H1 (cell line): ENCODE results near the gene SVEP1. TPM values are rescaled to one million over a fixed set of nuclear protein-coding genes. Genes with fewer than 3 reads are reported as not detected.

Experiments used
- CTCF ChIA-PET: fragments of 300-600 bp; sonication (Branson Sonifier 250); formaldehyde crosslinking; loops from one replicate; lab custom pipeline; 2021; ENCODE audit not compliant: partially characterized antibody; lab: Charles Lee
- POLR2A ChIA-PET: fragments of 300-600 bp; sonication (Branson Sonifier 250); formaldehyde crosslinking; loops from one replicate; lab custom pipeline; 2021; ENCODE audit warnings: inconsistent platforms; ENCODE audit not compliant: partially characterized antibody; lab: Charles Lee
- DNase-seq, 2 experiments: peaks; one replicate each; pipeline versions ENCODE4 v3.0.0 to v3.0.0-alpha.2; 2010 to 2022; ENCODE audit warnings: low spot score in 2 of 2, low read depth in 1 of 2, mixed read lengths in 1 of 2
- FAIRE-seq: peaks from 2 replicates; lab custom pipeline; 2011; peaks lifted over from hg19 to GRCh38; lab: Jason Lieb, UNC
- H2AFZ ChIP-seq: 2 replicates; pipeline ENCODE4 v1.8.1; 2012; ENCODE audit warnings: low read length, inconsistent platforms
- H2AK5ac ChIP-seq: 2 replicates; pipeline ENCODE4 v1.6.1; 2013; ENCODE audit warnings: low read depth, low read length
- H2BK120ac ChIP-seq: replicated peaks from 2 replicates; pipeline ENCODE3; 2013; ENCODE audit warnings: low read depth, low read length, inconsistent platforms
- H2BK12ac ChIP-seq: 2 replicates; pipeline ENCODE4 v1.6.1; 2013; ENCODE audit warnings: low read depth, low read length
- H2BK15ac ChIP-seq: 2 replicates; pipeline ENCODE4 v1.6.1; 2013; ENCODE audit warnings: low read length
- H2BK20ac ChIP-seq: 2 replicates; pipeline ENCODE4 v1.6.1; 2013; ENCODE audit warnings: low read length
- H2BK5ac ChIP-seq: 2 replicates; pipeline ENCODE4 v1.6.1; 2013; ENCODE audit warnings: low read depth, low read length
- H3K14ac ChIP-seq: 2 replicates; pipeline ENCODE4 v1.6.1; 2013; ENCODE audit warnings: inconsistent platforms; ENCODE audit not compliant: insufficient read length
- H3K18ac ChIP-seq: 2 replicates; pipeline ENCODE4 v1.6.1; 2013; ENCODE audit warnings: low read length; ENCODE audit errors: extremely low read depth
- H3K23ac ChIP-seq: 2 replicates; pipeline ENCODE4 v1.6.1; 2013; ENCODE audit warnings: inconsistent platforms; ENCODE audit not compliant: insufficient read length
- H3K23me2 ChIP-seq: 2 replicates; pipeline ENCODE4 v1.6.1; 2013; ENCODE audit warnings: low read depth, low read length
- H3K27ac ChIP-seq: 2 replicates; pipeline ENCODE4 v1.6.1; 2011; ENCODE audit warnings: low read depth, low read length, inconsistent platforms
- H3K27me3 ChIP-seq, 4 experiments: replicated peaks in 1 of 4; 1 replicate in 1 of 4; 2 replicates in 3 of 4; pipeline versions ENCODE4 v1.6.1 to v1.8.1; 2011 to 2013; ENCODE audit warnings: low read length in 3 of 4, mild to moderate bottlenecking in 3 of 4, inconsistent platforms in 2 of 4, mixed read lengths in 2 of 4, moderate library complexity in 1 of 4; ENCODE audit not compliant: control insufficient read depth in 3 of 4, insufficient read depth in 3 of 4; ENCODE audit errors: extremely low read depth in 1 of 4
- H3K36me3 ChIP-seq, 4 experiments: 2 replicates each; pipeline versions ENCODE4 v1.6.1 to v1.8.1; 2011 to 2013; ENCODE audit warnings: mild to moderate bottlenecking in 4 of 4, low read length in 3 of 4, moderate library complexity in 2 of 4, control low read depth in 1 of 4, inconsistent platforms in 1 of 4; ENCODE audit not compliant: insufficient read depth in 4 of 4, control insufficient read depth in 2 of 4
- H3K4ac ChIP-seq: replicated peaks from 2 replicates; pipeline ENCODE3; 2013; ENCODE audit warnings: low read length, low read depth, mixed read lengths, inconsistent platforms; ENCODE audit not compliant: insufficient read length
- H3K4me1 ChIP-seq, 4 experiments: replicated peaks in 1 of 4; 1 replicate in 1 of 4; 2 replicates in 3 of 4; pipeline versions ENCODE4 v1.6.1 to v1.8.1; 2011 to 2013; ENCODE audit warnings: low read length in 3 of 4, inconsistent platforms in 2 of 4, mixed read lengths in 1 of 4; ENCODE audit not compliant: insufficient read depth in 4 of 4, control insufficient read depth in 3 of 4
- H3K4me2 ChIP-seq, 2 experiments: 2 replicates each; pipeline versions ENCODE4 v1.6.1 to v1.8.1; 2011 to 2013; ENCODE audit warnings: low read depth in 2 of 2, low read length in 2 of 2, control low read depth in 1 of 2, inconsistent platforms in 1 of 2, mild to moderate bottlenecking in 1 of 2; ENCODE audit not compliant: insufficient read depth in 1 of 2
- H3K4me3 ChIP-seq, 4 experiments: fragments of 200-600, 300-600 bp in 1 of 4; sonication (generic), shearing (Covaris generic), sonication (Bioruptor Twin) in 1 of 4; 2 replicates each; pipeline versions ENCODE4 v1.5.1 to v1.8.1; 2011 to 2016; ENCODE audit warnings: low read length in 4 of 4, low read depth in 3 of 4, control low read depth in 2 of 4, inconsistent platforms in 2 of 4, mild to moderate bottlenecking in 2 of 4, mixed read lengths in 1 of 4, moderate library complexity in 1 of 4; ENCODE audit not compliant: insufficient read depth in 2 of 4; ENCODE audit errors: extremely low read depth in 1 of 4
- H3K56ac ChIP-seq: replicated peaks from 2 replicates; pipeline ENCODE3; 2013; ENCODE audit warnings: low read depth, mild to moderate bottlenecking, mixed read lengths, low read length, inconsistent platforms; ENCODE audit not compliant: insufficient read length
- H3K79me1 ChIP-seq: 2 replicates; pipeline ENCODE4 v1.6.1; 2013; ENCODE audit warnings: low read depth, low read length, control low read depth
- H3K79me2 ChIP-seq, 2 experiments: 2 replicates each; pipeline versions ENCODE4 v1.6.1 to v1.8.1; 2012 to 2013; ENCODE audit warnings: low read length in 2 of 2, mild to moderate bottlenecking in 2 of 2, inconsistent platforms in 1 of 2; ENCODE audit not compliant: insufficient read depth in 2 of 2, control insufficient read depth in 1 of 2
- H3K9ac ChIP-seq, 4 experiments: replicated peaks in 1 of 4; 1 replicate in 1 of 4; 2 replicates in 3 of 4; pipeline versions ENCODE4 v1.6.1 to v1.8.1; 2011 to 2013; ENCODE audit warnings: low read depth in 3 of 4, low read length in 3 of 4, control low read depth in 2 of 4, mild to moderate bottlenecking in 2 of 4, moderate library complexity in 2 of 4, inconsistent platforms in 1 of 4; ENCODE audit errors: extremely low read depth in 1 of 4
- H3K9me3 ChIP-seq, 2 experiments: 2 replicates each; pipeline versions ENCODE4 v1.6.1 to v1.8.1; 2012 to 2013; ENCODE audit warnings: mild to moderate bottlenecking in 2 of 2, moderate library complexity in 2 of 2, control low read depth in 1 of 2, inconsistent platforms in 1 of 2, low read depth in 1 of 2, low read length in 1 of 2, mixed read lengths in 1 of 2; ENCODE audit not compliant: insufficient read depth in 2 of 2
- H4K20me1 ChIP-seq, 2 experiments: replicated peaks in 1 of 2; 2 replicates each; pipeline versions ENCODE3 to v1.8.1; 2011 to 2013; ENCODE audit warnings: inconsistent platforms in 2 of 2, low read length in 2 of 2, mild to moderate bottlenecking in 1 of 2; ENCODE audit not compliant: insufficient read depth in 2 of 2, control insufficient read depth in 1 of 2
- H4K5ac ChIP-seq: 2 replicates; pipeline ENCODE4 v1.6.1; 2013; ENCODE audit warnings: low read length, low read depth, mixed read lengths, inconsistent platforms; ENCODE audit not compliant: insufficient read length
- H4K8ac ChIP-seq: 2 replicates; pipeline ENCODE4 v1.8.0; 2013; ENCODE audit warnings: mild to moderate bottlenecking, moderate library complexity, low read length, inconsistent platforms; ENCODE audit not compliant: insufficient read depth; ENCODE audit errors: extremely low read depth
- H4K91ac ChIP-seq: replicated peaks from 2 replicates; pipeline ENCODE3; 2013; ENCODE audit warnings: low read length, mixed read lengths, inconsistent platforms; ENCODE audit not compliant: insufficient read length
- ATF3 ChIP-seq: IDR thresholded peaks from 2 replicates; pipeline ENCODE4 v1.6.1; 2011; ENCODE audit warnings: low read depth, mild to moderate bottlenecking, low read length; ENCODE audit not compliant: insufficient read depth
- BRCA1 ChIP-seq: IDR thresholded peaks from 2 replicates; pipeline ENCODE4 v1.6.1; 2012; ENCODE audit warnings: low read depth, low read length, improper control_type of control experiment
- CEBPB ChIP-seq: IDR thresholded peaks from 2 replicates; pipeline ENCODE4 v1.6.1; 2012; ENCODE audit warnings: low read depth, low read length
- CHD2 ChIP-seq: IDR thresholded peaks from 2 replicates; pipeline ENCODE4 v1.6.1; 2012; ENCODE audit warnings: low read length, improper control_type of control experiment
- EP300 ChIP-seq, 2 experiments: IDR thresholded peaks; 1 replicate in 1 of 2; 2 replicates in 1 of 2; pipeline ENCODE4 v1.6.1; 2011 to 2012; ENCODE audit warnings: low read depth in 2 of 2, low read length in 2 of 2, mild to moderate bottlenecking in 2 of 2, borderline replicate concordance in 1 of 2, inconsistent platforms in 1 of 2, moderate library complexity in 1 of 2
- KDM1A ChIP-seq: fragments of 200-600, 300-600 bp; sonication (generic); IDR thresholded peaks from 2 replicates; pipeline ENCODE4 v1.7.1; 2016; ENCODE audit warnings: mild to moderate bottlenecking, low read length, borderline replicate concordance
- MAX ChIP-seq: IDR thresholded peaks from 2 replicates; pipeline ENCODE4 v1.6.1; 2012; ENCODE audit warnings: inconsistent platforms
- NRF1 ChIP-seq: IDR thresholded peaks from 2 replicates; pipeline ENCODE4 v1.6.1; 2011; ENCODE audit warnings: mild to moderate bottlenecking, low read depth, low read length, improper control_type of control experiment
- RNF2 ChIP-seq: fragments of 200-900, 300-1000 bp; sonication (generic); IDR thresholded peaks from 2 replicates; pipeline ENCODE4 v1.7.1; 2016; ENCODE audit warnings: borderline replicate concordance, low read depth, mild to moderate bottlenecking, antibody characterized with exemption, low read length; ENCODE audit not compliant: poor library complexity, severe bottlenecking; ENCODE audit errors: missing control alignments
- RXRA ChIP-seq: IDR thresholded peaks from 2 replicates; pipeline ENCODE4 v1.6.1; 2011; ENCODE audit warnings: low read depth, mild to moderate bottlenecking, low read length, moderate library complexity; ENCODE audit not compliant: insufficient read depth
- SIN3A ChIP-seq, 2 experiments: IDR thresholded peaks in 1 of 2; conservative IDR thresholded peaks in 1 of 2; 2 replicates each; pipeline ENCODE4 v1.6.1; 2011 to 2012; ENCODE audit warnings: low read length in 2 of 2, improper control_type of control experiment in 1 of 2, low read depth in 1 of 2, mild to moderate bottlenecking in 1 of 2
- SP1 ChIP-seq: IDR thresholded peaks from 2 replicates; pipeline ENCODE4 v1.6.1; 2011; ENCODE audit warnings: low read depth, low read length
- TAF7 ChIP-seq: optimal IDR thresholded peaks from 2 replicates; pipeline ENCODE3; 2011; ENCODE audit warnings: low read depth, mild to moderate bottlenecking, inconsistent platforms, low read length, moderate library complexity, borderline replicate concordance
- WGBS, 2 experiments: shearing (Covaris generic) in 1 of 2; methylation state at CpG; one replicate each; pipeline versions ENCODE4 v1.1.6 to v1.1.7; 2013 to 2015; ENCODE audit warnings: low lambda C conversion rate in 2 of 2, mixed read lengths in 2 of 2, inconsistent platforms in 1 of 2, low coverage in 1 of 2, missing lambda C conversion rate in 1 of 2; ENCODE audit not compliant: insufficient replicate concordance in 2 of 2, insufficient coverage in 1 of 2, insufficient read length in 1 of 2; ENCODE audit errors: extremely low coverage in 1 of 2, missing lambda C conversion rate in 1 of 2; 5-methylcytosine and 5-hydroxymethylcytosine counted together
- polyA plus RNA-seq, 7 experiments: library from polyadenylated mRNA; depleted of rRNA in 3 of 7; stranded (reverse) in 5 of 7; unstranded in 2 of 7; fragments of >200 nt in 5 of 7; fragments of 200-250 nt in 2 of 7; gene quantifications; 1 replicate in 5 of 7; 2 replicates in 1 of 7; 4 replicates in 1 of 7; pipeline versions ENCODE4 v1.2.1 to v1.2.3, GENCODE V29; 2011 to 2013; ENCODE audit warnings: missing spikeins in 2 of 7, mixed read lengths in 2 of 7
- total RNA-seq: library from RNA; stranded (reverse); fragmentation: NEBNext Ultra II Directional; extraction: Animal tissue kit (Norgen Biotek cat#: 25700); gene quantifications from 2 replicates; pipeline ENCODE4 v1.2.1, GENCODE V29; 2021

SVEP1 gene
- total and polyA plus RNA-seq, 2 of the 8 experiments (the other 6 are each of a cell fraction or from before 2014, with no cell fraction given) = 0.11 to 0.37 TPM

GRCh38 chr9:110476251-110476650 is 103.3 kb downstream of the SVEP1 start:
- Histone ChIP-seq H2BK5ac (no peak overlapping the region), H3K9me3 (no peaks in the 10 kb centered on the region), H4K20me1 (no peaks in the 10 kb centered on the region), H4K91ac (no peak overlapping the region), H3K4me3 (no peak overlapping the region), H2AFZ (peak overlapping the region; percentile 36; the same call in 1 of the 2 replicates), H2BK120ac (no peak overlapping the region), H3K56ac (no peak overlapping the region), H2BK20ac (no peak overlapping the region), H2BK12ac (no peak overlapping the region), H2BK15ac (no peak overlapping the region), H3K36me3 (no peaks in the 10 kb centered on the region), H3K79me2 (no peaks in the 10 kb centered on the region), H3K23me2 (no peaks in the 10 kb centered on the region), H3K79me1 (no peaks in the 10 kb centered on the region), H3K4ac (no peak overlapping the region), H4K5ac (no peak overlapping the region), H2AK5ac (no peak overlapping the region), H3K18ac (no peak overlapping the region), H3K27ac (no peak overlapping the region), H3K9ac (no peak overlapping the region), H3K4me1 (peaks cover 0 to 3% (median 0%) of the 10 kb centered on the region in 4 experiments; a peak in 1 of 7 replicates), H3K14ac (no peak overlapping the region), H3K27me3 (no peaks in the 10 kb centered on the region), H3K4me2 (no peak overlapping the region), H3K23ac (no peak overlapping the region), H4K8ac (no peak overlapping the region)
- WGBS, 2 experiments = 66% methylated on average over 3 of the region's 3 CpGs; no CpG with 5 or more reads in 1 of the 2 experiments
- FAIRE-seq (no peak), DNase-seq (no peak)
- ChIA-PET POLR2A (no interaction called here), CTCF (interaction anchor here (1.1 kb wide), 1 partner anchor 554 kb away, joined by 3 read pairs; no protein-coding TSS in a partner anchor)
- TF ChIP-seq SP1 (no peak), EP300 (IDR thresholded peaks at IDR 0.05; ENCODE audit: borderline replicate concordance in 1 of 2, low read depth in 2 of 2, low read length in 2 of 2) (no peak), KDM1A (no peak), RXRA (no peak), BRCA1 (no peak), RNF2 (no peak), ATF3 (no peak), NRF1 (no peak), SIN3A (conservative IDR thresholded peaks at IDR 0.05 in 1 of 2, IDR thresholded peaks at IDR 0.05 in 1 of 2; ENCODE audit: low read depth in 1 of 2, low read length in 2 of 2) (no peak), CHD2 (no peak), TAF7 (no peak), CEBPB (no peak), MAX (no peak)
